ENCODE results near the gene NACC2. TPM values are rescaled to one million over a fixed set of nuclear protein-coding genes. Genes with fewer than 3 reads are reported as not detected.

NACC2 gene
- total and polyA plus RNA-seq, 2 of the 8 experiments (the other 6 are each of a cell fraction or from before 2014, with no cell fraction given), result 8.3 to 14.0 TPM

DNA sequence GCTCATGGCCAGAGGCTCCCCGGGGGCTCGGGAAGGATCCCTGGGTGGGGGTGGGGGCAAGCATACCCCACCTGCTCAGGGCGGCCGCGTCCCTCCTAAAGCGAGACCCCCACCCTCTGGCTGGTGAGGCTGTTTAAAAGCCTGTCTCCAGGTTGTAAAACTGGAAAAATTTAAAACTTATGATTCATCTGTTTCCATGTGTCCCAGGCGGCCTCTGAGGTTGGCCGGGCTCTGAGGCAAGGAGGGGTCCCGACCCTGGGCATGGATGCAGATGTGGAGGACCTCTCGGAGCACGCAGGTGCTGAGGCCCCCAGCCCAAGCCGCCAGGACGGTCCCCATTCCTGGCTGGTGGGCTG, 47.7 kb upstream of the NACC2 start (continued):
- no peak for TF ChIP-seq EP300 (IDR thresholded peaks at IDR 0.05; ENCODE audit: borderline replicate concordance in 1 of 2, low read depth in 2 of 2, low read length in 2 of 2)
- no peak for TF ChIP-seq SP1 (IDR thresholded peaks at IDR 0.05; ENCODE audit: low read depth, low read length)
- no peak for TF ChIP-seq NRF1 (IDR thresholded peaks at IDR 0.05; ENCODE audit: low read depth, low read length)
- TF ChIP-seq SUZ12 (IDR thresholded peaks at IDR 0.05; ENCODE audit: low read length), result no peak
- TF ChIP-seq PHF8 (conservative IDR thresholded peaks at IDR 0.05; ENCODE audit: low read depth, low read length), result no peak
- TF ChIP-seq RNF2 (IDR thresholded peaks at IDR 0.05; ENCODE audit: borderline replicate concordance, low read depth, low read length, missing control alignments, poor library complexity, severe bottlenecking), result no peak
- TF ChIP-seq SIX5 (IDR thresholded peaks at IDR 0.05; ENCODE audit: low read depth, low read length), result no peak
